NCI-H460 (cell line): ENCODE data around the gene TNRC6C. TPM values are rescaled to one million over a fixed set of nuclear protein-coding genes. Genes with fewer than 3 reads are reported as not detected.
"Not testable (repeated sequence)": the region's sequence is repeated elsewhere in the genome, so short reads cannot be mapped to it uniquely, and the experiment has no call there.

Experiments
- DNase-seq: peaks from one replicate; pipeline ENCODE4 v3.0.0-alpha.2; 2016; ENCODE audit warnings: low read depth; ENCODE audit errors: extremely low read depth
- total RNA-seq: library from RNA; depleted of rRNA; stranded (reverse); fragments of >200 nt; shearing (Covaris generic); gene quantifications from 2 replicates; pipeline ENCODE4 v1.2.3, GENCODE V29; 2014

Gene TNRC6C
- total RNA-seq, 1 experiment from 2014 or later = 3.9 TPM

GRCh38 chr17:78108726-78109488, 150.4 kb downstream of the TNRC6C start:
- DNase-seq = no peak

GRCh38 chr17:78109489-78109761, 150.9 kb downstream of the TNRC6C start:
- DNase-seq = no peak

GRCh38 chr17:78110363-78111015, 152.0 kb downstream of the TNRC6C start:
- no peak for DNase-seq

- no peak for DNase-seq
Observed at GRCh38 chr17:78111016-78111726, 152.7 kb downstream of the TNRC6C start.

- no peak for DNase-seq
Observed at GRCh38 chr17:78111727-78112517, 153.4 kb downstream of the TNRC6C start.

- peak; percentile 67 for DNase-seq
Observed at GRCh38 chr17:78112518-78113471, 154.3 kb downstream of the TNRC6C start.

GRCh38 chr17:78113804-78114785, 155.6 kb downstream of the TNRC6C start:
- no peak for DNase-seq

GRCh38 chr17:78114831-78115723, 156.6 kb downstream of the TNRC6C start:
- DNase-seq = no peak

GRCh38 chr17:78115803-78116202, 157.3 kb downstream of the TNRC6C start:
- DNase-seq = not testable (repeated sequence)

- DNase-seq = no peak
Observed at GRCh38 chr17:78116411-78116810, 157.9 kb downstream of the TNRC6C start.

GRCh38 chr17:78117027-78117981, 158.8 kb downstream of the TNRC6C start:
- DNase-seq = no peak

- DNase-seq = no peak
Observed at GRCh38 chr17:78118801-78119241, 160.3 kb downstream of the TNRC6C start.

GRCh38 chr17:78120537-78120936, 162.0 kb downstream of the TNRC6C start:
- DNase-seq = no peak

GRCh38 chr17:78120971-78121800, 162.7 kb downstream of the TNRC6C start:
- no peak for DNase-seq

- no peak for DNase-seq
Observed at GRCh38 chr17:78121801-78122215, 163.3 kb downstream of the TNRC6C start.
